Activated CD4-positive, CD25-positive, alpha-beta regulatory T cell treated with anti-CD3 and anti-CD28 coated beads, Interleukin-2, amount 50 U/mL, for 72 hours (primary cell): ENCODE results near the gene SPSB4.

ENCODE experiments used
- DNase-seq: peaks from one replicate; pipeline ENCODE4 v3.0.0; 2021

SPSB4 gene

GRCh38 chr3:141055536-141056445 is 4.6 kb downstream of the SPSB4 start:
- no peak for DNase-seq

- no peak for DNase-seq
Observed at GRCh38 chr3:141056751-141057171, 5.6 kb downstream of the SPSB4 start.

- DNase-seq, result no peak
Observed at GRCh38 chr3:141057436-141057835, 6.3 kb downstream of the SPSB4 start.

GRCh38 chr3:141057946-141058800 is 7.0 kb downstream of the SPSB4 start:
- no peak for DNase-seq

- DNase-seq, result no peak
Observed at GRCh38 chr3:141058996-141059395, 7.8 kb downstream of the SPSB4 start.

- DNase-seq, result no peak
Observed at GRCh38 chr3:141059816-141060215, 8.7 kb downstream of the SPSB4 start.

GRCh38 chr3:141060327-141060726 is 9.2 kb downstream of the SPSB4 start:
- no peak for DNase-seq

- DNase-seq, result no peak
Observed at GRCh38 chr3:141063831-141064230, 12.7 kb downstream of the SPSB4 start.

- DNase-seq, result no peak
Observed at GRCh38 chr3:141064255-141064926, 13.2 kb downstream of the SPSB4 start.

- no peak for DNase-seq
Observed at GRCh38 chr3:141065258-141065657, 14.1 kb downstream of the SPSB4 start.

GRCh38 chr3:141065841-141066805 is 15.0 kb downstream of the SPSB4 start:
- DNase-seq, result no peak

GRCh38 chr3:141067206-141067974 is 16.2 kb downstream of the SPSB4 start:
- DNase-seq, result no peak

GRCh38 chr3:141070229-141070628 is 19.1 kb downstream of the SPSB4 start:
- DNase-seq, result no peak

- no peak for DNase-seq
Observed at GRCh38 chr3:141070727-141071357, 19.7 kb downstream of the SPSB4 start.

- DNase-seq, result no peak
Observed at GRCh38 chr3:141071681-141072260, 20.6 kb downstream of the SPSB4 start.

GRCh38 chr3:141072950-141073349 is 21.8 kb downstream of the SPSB4 start:
- DNase-seq, result no peak

- DNase-seq, result no peak
Observed at GRCh38 chr3:141073580-141073979, 22.4 kb downstream of the SPSB4 start.

- DNase-seq, result no peak
Observed at GRCh38 chr3:141074529-141074928, 23.4 kb downstream of the SPSB4 start.

- DNase-seq, result no peak
Observed at GRCh38 chr3:141076036-141076773, 25.1 kb downstream of the SPSB4 start.
